K562 (cell line): Measurements from ENCODE around the gene BAIAP2. TPM values are rescaled to one million over a fixed set of nuclear protein-coding genes. Genes with fewer than 3 reads are reported as not detected.

Experiments
- ATAC-seq: fragments of 200-7000 bp; cut with Tn5 transposase; 3 replicates; pipeline ENCODE4 v1.9.1; 2020; ENCODE audit warnings: moderate library complexity
- BruUV-seq: library from RNA; stranded (reverse); fragments of 400-500 nt; replicated peaks from 2 replicates; lab custom pipeline; 2021; lab: Mats Ljungman, UMichigan
- CTCF ChIA-PET: fragments of 300-600 bp; formaldehyde crosslinking; extraction: SDS; loops from one replicate; lab custom pipeline; 2021; ENCODE audit warnings: low intra/inter-chr PET ratio; lab: Yijun Ruan, JAX
- POLR2A ChIA-PET: fragments of 300-600, 350-650 bp; sonication (Branson Sonifier 250); formaldehyde crosslinking; extraction: SDS; loops from one replicate; lab custom pipeline; 2021; ENCODE audit warnings: antibody characterized with exemption, inconsistent platforms; lab: Yijun Ruan, JAX
- DNase-seq, 4 experiments: peaks; one replicate each; pipeline versions ENCODE4 v3.0.0 to v3.0.0-alpha.2; 2011 to 2018; ENCODE audit warnings: low spot score in 3 of 4, mixed read lengths in 3 of 4; ENCODE audit errors: extremely low read depth in 1 of 4
- FAIRE-seq: peaks from 2 replicates; lab custom pipeline; 2011; peaks lifted over from hg19 to GRCh38; lab: Jason Lieb, UNC
- H2AFZ ChIP-seq: 2 replicates; pipeline ENCODE4 v1.6.0; 2011; ENCODE audit warnings: low read depth, low read length, control low read depth, inconsistent platforms
- H3K27ac ChIP-seq: fragments of 200-600 bp; 3 replicates; pipeline ENCODE4 v1.8.0; 2011; ENCODE audit warnings: low read depth, mild to moderate bottlenecking, control low read depth, inconsistent platforms, low read length, moderate library complexity, mixed read lengths; ENCODE audit errors: extremely low read depth
- H3K27me3 ChIP-seq, 2 experiments: fragments of 300-600 bp in 1 of 2; 2 replicates in 1 of 2; 3 replicates in 1 of 2; pipeline versions ENCODE4 v1.6.0 to v1.8.0; 2011; ENCODE audit warnings: inconsistent platforms in 2 of 2, low read length in 2 of 2, mild to moderate bottlenecking in 1 of 2, mixed read lengths in 1 of 2, moderate library complexity in 1 of 2; ENCODE audit not compliant: control insufficient read depth in 2 of 2, insufficient read depth in 2 of 2
- H3K36me3 ChIP-seq: fragments of 300-600 bp; 3 replicates; pipeline ENCODE4 v1.8.0; 2011; ENCODE audit warnings: mild to moderate bottlenecking, low read length, inconsistent platforms; ENCODE audit not compliant: control insufficient read depth, insufficient read depth
- H3K4me1 ChIP-seq, 2 experiments: fragments of 200-600 bp in 1 of 2; replicated peaks in 1 of 2; 2 replicates in 1 of 2; 3 replicates in 1 of 2; pipeline versions ENCODE4 v1.5.1 to v1.8.0; 2011; ENCODE audit warnings: inconsistent platforms in 2 of 2, low read length in 2 of 2, mild to moderate bottlenecking in 1 of 2, mixed read lengths in 1 of 2, moderate library complexity in 1 of 2; ENCODE audit not compliant: control insufficient read depth in 2 of 2, insufficient read depth in 2 of 2
- H3K4me2 ChIP-seq: 2 replicates; pipeline ENCODE4 v1.6.1; 2011; ENCODE audit warnings: low read length, control low read depth, inconsistent platforms, mixed read lengths; ENCODE audit not compliant: insufficient read depth
- H3K4me3 ChIP-seq: fragments of 200-600 bp; sonication (generic), shearing (Covaris generic); 2 replicates; pipeline ENCODE4 v1.5.1; 2016; ENCODE audit warnings: control low read depth, inconsistent platforms
- H3K79me2 ChIP-seq: fragments of 200-600 bp; 3 replicates; pipeline ENCODE4 v1.8.0; 2011; ENCODE audit warnings: low read length, inconsistent platforms; ENCODE audit not compliant: control insufficient read depth, insufficient read depth
- H3K9ac ChIP-seq, 2 experiments: 2 replicates each; pipeline versions ENCODE4 v1.6.0 to v1.6.1; 2011; ENCODE audit warnings: low read depth in 2 of 2, low read length in 2 of 2, control low read depth in 1 of 2, inconsistent platforms in 1 of 2, mild to moderate bottlenecking in 1 of 2, mixed read lengths in 1 of 2; ENCODE audit not compliant: insufficient read depth in 1 of 2
- H3K9me1 ChIP-seq: one replicate; pipeline ENCODE4 v1.6.0; 2011; ENCODE audit warnings: inconsistent platforms, mild to moderate bottlenecking, low read length, moderate library complexity; ENCODE audit not compliant: control insufficient read depth, insufficient read depth
- H3K9me3 ChIP-seq: replicated peaks from 2 replicates; pipeline ENCODE4 v1.5.1; 2011; ENCODE audit warnings: low read depth, low read length, inconsistent platforms; ENCODE audit not compliant: control insufficient read depth, insufficient read depth
- H4K20me1 ChIP-seq: replicated peaks from 2 replicates; pipeline ENCODE4 v1.6.1; 2011; ENCODE audit warnings: low read length, inconsistent platforms, mixed read lengths; ENCODE audit not compliant: control insufficient read depth, insufficient read depth
- KAT2B ChIP-seq: IDR thresholded peaks from one replicate; pipeline ENCODE4 v1.6.1; 2012; ENCODE audit warnings: low read depth, mild to moderate bottlenecking, control low read depth, inconsistent platforms, low read length, moderate library complexity
- PCBP1 ChIP-seq: fragments of 200-400 bp; formaldehyde crosslinking; IDR thresholded peaks from 2 replicates; pipeline ENCODE4 v1.6.1; 2018; ENCODE audit warnings: mild to moderate bottlenecking, low read depth, low read length; ENCODE audit not compliant: poor library complexity, severe bottlenecking
- TGIF2 ChIP-seq: sonication (generic); formaldehyde crosslinking; IDR thresholded peaks from 2 replicates; pipeline ENCODE4 v1.8.1; 2022; ENCODE audit warnings: mild to moderate bottlenecking, missing genetic modification reagents, moderate library complexity
- WGBS: fragments of 100-300 bp; shearing (Covaris generic); methylation state at CpG from one replicate; pipeline ENCODE4 v1.1.6; 2016; ENCODE audit warnings: low coverage, mixed read lengths; ENCODE audit not compliant: insufficient coverage; ENCODE audit errors: missing lambda C conversion rate; 5-methylcytosine and 5-hydroxymethylcytosine counted together
- in situ Hi-C: fragments of 300-500 bp; cut with MboI; formaldehyde crosslinking; loops from 4 replicates; pipeline ENCODE4 v1.15.0; 2018; ENCODE audit warnings: inconsistent platforms, mixed read lengths
- intact Hi-C: fragments of 100-400 bp; cut with micrococcal nuclease; formaldehyde crosslinking; loops from 2 replicates; pipeline ENCODE4 v1.14.2; 2022
- polyA plus RNA-seq, 8 experiments: library from polyadenylated mRNA; depleted of rRNA in 4 of 8; stranded (reverse) in 5 of 8; unstranded in 3 of 8; fragments of >200 nt; fragmentation: Nextera tagmentation in 2 of 8; fragmentation: Illumina TruSeq in 1 of 8; extraction: Ambion mirVana in 2 of 8; extraction: Trizol in 1 of 8; gene quantifications; 2 replicates each; pipeline versions ENCODE4 v1.2.1 to v1.2.3, GENCODE V29; 2011 to 2014; ENCODE audit warnings: inconsistent platforms in 1 of 8, missing spikeins in 1 of 8
- total RNA-seq, 7 experiments: library from RNA; depleted of rRNA in 6 of 7; stranded (reverse); fragments of >200 nt in 6 of 7; fragmentation: Illumina TruSeq in 2 of 7; extraction: Trizol in 2 of 7; gene quantifications; 2 replicates each; pipeline versions ENCODE4 v1.2.1 to v1.2.3, GENCODE V29; 2011 to 2021; ENCODE audit warnings: low replicate concordance in 1 of 7

BAIAP2 gene
- total and polyA plus RNA-seq, 9 of the 15 experiments (the other 6 are each of a cell fraction or from before 2014, with no cell fraction given), result 2.3 to 51.6 (median 18.4) TPM

DNA sequence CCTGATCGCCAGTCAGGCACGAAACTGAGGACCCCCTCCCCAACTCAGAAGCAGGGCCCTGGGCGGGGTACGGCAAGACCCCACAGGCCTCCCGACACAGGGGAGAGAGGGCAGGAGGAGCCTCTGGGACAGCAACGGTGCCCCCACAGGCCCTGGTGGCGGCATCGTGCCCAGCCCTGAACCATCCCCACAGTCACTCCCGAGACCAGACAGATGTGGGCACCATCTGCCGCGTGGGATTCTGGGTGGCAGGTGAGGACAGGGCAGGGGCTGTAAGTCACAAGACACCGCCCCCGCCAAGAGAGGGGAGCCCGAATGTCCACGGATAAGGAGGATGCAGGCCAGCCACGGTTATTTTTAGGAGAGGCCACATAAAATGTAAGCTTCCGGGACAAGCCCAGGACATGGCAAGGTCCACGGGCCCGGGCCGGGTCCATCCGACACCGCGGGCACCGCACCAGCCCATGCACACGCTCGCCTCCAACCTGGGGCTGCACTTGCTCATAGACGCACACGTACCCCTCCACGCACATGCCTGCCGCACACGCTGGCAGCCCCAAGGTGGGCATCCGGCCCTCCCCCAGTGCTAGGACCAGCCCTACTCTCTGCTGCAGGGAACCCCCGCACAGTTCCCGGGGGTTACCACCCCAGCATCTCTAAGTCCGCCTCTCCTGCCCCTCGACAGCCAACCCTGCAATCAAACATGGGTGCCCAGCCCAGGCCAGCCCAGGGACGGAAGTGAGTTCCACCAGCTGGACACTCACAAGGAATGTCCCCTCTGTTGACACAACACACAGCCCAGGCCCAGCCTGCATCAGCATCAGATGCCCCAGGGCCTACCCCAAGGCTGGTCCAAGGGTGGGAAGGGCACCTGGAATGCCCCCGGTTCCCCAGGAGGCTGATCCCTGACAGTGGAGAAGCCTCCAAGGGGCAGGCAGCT is 122.2 kb downstream of the BAIAP2 start:
- ChIA-PET CTCF (no interaction called here), POLR2A (interaction anchor here (0.6 kb wide), 1 partner anchor 368 kb away, joined by 3 read pairs; no protein-coding TSS in a partner anchor)
- Histone ChIP-seq H3K9me3 (no peaks in the 10 kb centered on the region), H3K36me3 (no peaks in the 10 kb centered on the region), H3K27ac (no peak overlapping the region), H3K9me1 (no peaks in the 10 kb centered on the region), H3K4me2 (no peak overlapping the region), H3K27me3 (peaks cover 36 to 74% of the 10 kb centered on the region in 2 experiments; a peak in 4 of 5 replicates), H4K20me1 (no peaks in the 10 kb centered on the region), H3K4me1 (peaks cover 6 to 50% of the 10 kb centered on the region in 2 experiments; a peak in 3 of 5 replicates), H3K9ac (no peak overlapping the region; a peak in 1 of 4 replicates), H3K4me3 (no peak overlapping the region), H2AFZ (no peak overlapping the region), H3K79me2 (no peaks in the 10 kb centered on the region)
- WGBS, result 19% methylated on average over 36 of the region's 38 CpGs
- FAIRE-seq, result no peak
- no peak for DNase-seq
- ATAC-seq, result no peak
- TF ChIP-seq TGIF2 (CRISPR knock-in tag), result no peak
- TF ChIP-seq KAT2B, result no peak
- peak; percentile 7 for TF ChIP-seq PCBP1
- intact Hi-C loops, result no loop called here
- no TSS peak for BruUV-seq
- in situ Hi-C loops, result no loop called here
